Epithelial cell of esophagus (primary cell): ENCODE measurements around the gene ECHS1.

Source experiments
- DNase-seq: peaks from one replicate; pipeline ENCODE4 v3.0.0; 2010; ENCODE audit warnings: low read depth
- H3K4me3 ChIP-seq: 2 replicates; pipeline ENCODE4 v1.5.1; 2011; ENCODE audit warnings: mild to moderate bottlenecking, low read length, control low read depth
- CTCF ChIP-seq: IDR thresholded peaks from 2 replicates; pipeline ENCODE4 v1.5.1; 2011; ENCODE audit warnings: low read depth, mild to moderate bottlenecking, low read length, control low read depth, inconsistent platforms; ENCODE audit not compliant: insufficient read depth; ENCODE audit errors: missing control alignments

Gene ECHS1

GRCh38 chr10:133329491-133330202 lies 43.5 kb downstream of the ECHS1 start:
- no peak overlapping the region for H3K4me3 ChIP-seq

DNA sequence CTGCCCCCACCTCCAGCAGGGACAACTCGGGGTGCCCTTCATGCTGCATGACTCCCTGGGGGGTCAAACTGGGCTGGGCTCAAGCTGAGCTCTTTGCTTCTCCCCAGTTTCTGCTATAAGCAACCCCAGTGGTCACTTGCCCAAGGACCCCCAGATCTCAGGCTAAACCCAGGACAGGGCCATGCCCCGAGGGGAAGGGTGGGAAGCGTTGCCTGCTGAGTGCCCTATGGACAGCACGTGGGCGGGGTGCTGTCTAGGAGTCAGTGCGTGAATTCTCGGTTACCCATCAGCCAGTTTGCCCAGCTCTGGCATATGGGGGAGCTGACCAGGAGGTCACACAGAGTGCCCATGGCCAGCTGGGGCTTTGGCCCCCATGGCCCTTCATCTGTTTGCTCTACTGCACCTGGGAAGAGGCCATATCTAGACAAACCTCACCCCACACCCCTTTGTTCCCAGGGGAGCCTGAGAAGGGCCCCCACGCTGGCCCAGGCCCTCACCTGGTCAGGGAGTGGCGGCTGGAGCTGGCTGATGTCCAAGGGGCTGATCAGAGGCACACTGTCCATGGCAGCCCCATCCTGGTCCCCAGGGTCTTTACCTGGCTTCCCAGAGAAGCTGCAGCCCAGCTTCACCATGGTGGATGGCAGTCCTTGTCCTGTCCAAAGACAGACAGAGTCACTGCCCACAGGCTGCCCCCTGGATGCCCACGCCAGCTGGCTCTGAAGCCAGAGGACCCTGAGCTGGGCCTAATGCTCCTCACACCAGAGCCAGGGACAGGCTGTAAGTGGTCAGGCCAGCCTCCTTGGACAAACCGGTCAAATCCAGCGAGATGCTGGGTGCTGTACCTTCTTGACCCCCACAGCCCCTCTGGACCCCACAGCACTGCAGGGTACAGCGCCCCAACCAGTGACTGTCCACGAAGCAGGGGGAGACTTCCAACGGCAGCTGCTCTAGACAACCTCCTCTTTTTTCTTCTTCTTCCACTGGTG lies 44.5 kb downstream of the ECHS1 start:
- no peak for TF ChIP-seq CTCF
- H3K4me3 ChIP-seq = no peak overlapping the region

More at GRCh38 chr10:133329491-133330202, 43.5 kb downstream of the ECHS1 start:
- DNase-seq = peak; percentile 79
- TF ChIP-seq CTCF = peak; percentile 86

GRCh38 chr10:133327651-133328357 lies 45.4 kb downstream of the ECHS1 start:
- no peak overlapping the region for H3K4me3 ChIP-seq
- no peak for DNase-seq
- TF ChIP-seq CTCF = no peak

More for the DNA sequence above, 44.5 kb downstream of the ECHS1 start:
- DNase-seq = no peak

GRCh38 chr10:133326745-133327650 lies 46.2 kb downstream of the ECHS1 start:
- TF ChIP-seq CTCF = no peak
- no peak overlapping the region for H3K4me3 ChIP-seq
- no peak for DNase-seq

DNA sequence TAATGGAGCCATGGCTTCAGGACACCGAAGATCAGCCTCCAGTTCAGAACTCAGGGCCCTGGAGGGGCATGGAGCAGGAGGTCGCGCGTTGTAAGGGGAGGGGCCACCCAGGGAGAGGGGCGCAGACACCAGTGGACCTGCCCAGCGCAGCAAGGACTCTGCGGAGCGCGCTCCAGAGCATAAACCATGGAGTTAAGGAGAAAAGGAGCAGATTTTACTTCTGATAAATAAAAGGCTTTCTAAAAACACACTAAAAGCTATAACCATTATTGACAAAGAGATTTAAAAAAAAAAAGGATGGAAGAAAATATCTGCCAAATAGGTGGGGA lies 47.0 kb downstream of the ECHS1 start:
- no peak for TF ChIP-seq CTCF
- H3K4me3 ChIP-seq = no peak overlapping the region
- no peak for DNase-seq
